DMS153 treated with DMSO at 0.1 percent for 48 hours (cell line): ENCODE results near the gene ZBTB16.

ENCODE experiments used
- DNase-seq: peaks from one replicate; lab custom pipeline; 2025; ENCODE audit not compliant: unreplicated experiment; lab: John Stamatoyannopoulos, UW

ZBTB16 gene

GRCh38 chr11:114099392-114100178, 40.1 kb downstream of the ZBTB16 start:
- no peak for DNase-seq

- DNase-seq = no peak
Observed at GRCh38 chr11:114102993-114103896, 43.7 kb downstream of the ZBTB16 start.

- no peak for DNase-seq
Observed at GRCh38 chr11:114105611-114106010, 46.1 kb downstream of the ZBTB16 start.

GRCh38 chr11:114106047-114106446, 46.5 kb downstream of the ZBTB16 start:
- DNase-seq = no peak

- no peak for DNase-seq
Observed at GRCh38 chr11:114106986-114107385, 47.5 kb downstream of the ZBTB16 start.

- DNase-seq = no peak
Observed at GRCh38 chr11:114108501-114109205, 49.1 kb downstream of the ZBTB16 start.

GRCh38 chr11:114109206-114110090, 49.9 kb downstream of the ZBTB16 start:
- DNase-seq = no peak

- no peak for DNase-seq
Observed at GRCh38 chr11:114110123-114110522, 50.6 kb downstream of the ZBTB16 start.

GRCh38 chr11:114110952-114111947, 51.7 kb downstream of the ZBTB16 start:
- DNase-seq = no peak

- DNase-seq = no peak
Observed at GRCh38 chr11:114115451-114115928, 56.0 kb downstream of the ZBTB16 start.

GRCh38 chr11:114116357-114116756, 56.8 kb downstream of the ZBTB16 start:
- no peak for DNase-seq

- DNase-seq = no peak
Observed at GRCh38 chr11:114116800-114117199, 57.3 kb downstream of the ZBTB16 start.

- no peak for DNase-seq
Observed at GRCh38 chr11:114120606-114121005, 61.1 kb downstream of the ZBTB16 start.

GRCh38 chr11:114121138-114121537, 61.6 kb downstream of the ZBTB16 start:
- DNase-seq = no peak

GRCh38 chr11:114121804-114122504, 62.4 kb downstream of the ZBTB16 start:
- DNase-seq = no peak

GRCh38 chr11:114122686-114123085, 63.2 kb downstream of the ZBTB16 start:
- DNase-seq = no peak

- no peak for DNase-seq
Observed at GRCh38 chr11:114123692-114124330, 64.3 kb downstream of the ZBTB16 start.

GRCh38 chr11:114124601-114125144, 65.2 kb downstream of the ZBTB16 start:
- no peak for DNase-seq
